Esophagus (tissue), 2 donors: Measurements from ENCODE around the gene EEF1AKMT1. TPM values are rescaled to one million over a fixed set of nuclear protein-coding genes. Genes with fewer than 3 reads are reported as not detected.

Experiments
- H3K27ac ChIP-seq, 2 donors: one replicate each; pipeline ENCODE4 v1.5.1; 2013; ENCODE audit warnings: low read depth in 2 of 2, mild to moderate bottlenecking in 2 of 2, inconsistent platforms in 1 of 2, low read length in 1 of 2, moderate library complexity in 1 of 2
- H3K27me3 ChIP-seq, 2 donors: one replicate each; pipeline ENCODE4 v1.6.1; 2013; ENCODE audit warnings: low read length in 2 of 2, control low read depth in 1 of 2, mild to moderate bottlenecking in 1 of 2; ENCODE audit not compliant: insufficient read depth in 2 of 2, control insufficient read depth in 1 of 2
- H3K36me3 ChIP-seq, 2 donors: one replicate each; pipeline ENCODE4 v1.6.1; 2013; ENCODE audit warnings: low read length in 1 of 2; ENCODE audit not compliant: control insufficient read depth in 2 of 2, insufficient read depth in 2 of 2
- H3K4me1 ChIP-seq, 2 donors: one replicate each; pipeline ENCODE4 v1.6.1; 2013; ENCODE audit warnings: low read length in 1 of 2; ENCODE audit not compliant: control insufficient read depth in 2 of 2, insufficient read depth in 2 of 2
- H3K4me3 ChIP-seq, 2 donors: one replicate each; pipeline ENCODE4 v1.5.1; 2013; ENCODE audit warnings: low read length in 2 of 2, mild to moderate bottlenecking in 2 of 2, low read depth in 1 of 2, moderate library complexity in 1 of 2
- H3K9me3 ChIP-seq, 2 donors: one replicate each; pipeline ENCODE4 v1.6.1; 2013; ENCODE audit warnings: mild to moderate bottlenecking in 2 of 2, low read depth in 1 of 2, low read length in 1 of 2, moderate library complexity in 1 of 2; ENCODE audit not compliant: control insufficient read depth in 2 of 2, insufficient read depth in 1 of 2
- WGBS, 2 donors: extraction: QIAGEN DNeasy Blood & Tissue Kit; methylation state at CpG; one replicate each; pipeline ENCODE4 v1.1.7; 2013; 5-methylcytosine and 5-hydroxymethylcytosine counted together
- polyA plus RNA-seq, 2 donors: library from polyadenylated mRNA; stranded (reverse); fragments of 200-250 nt; gene quantifications; one replicate each; pipeline ENCODE4 v1.2.3, GENCODE V29; 2013
- donor health status: healthy with polysubstance abuse.
- donor health status: Bipolar disorder and iron deficiency.

Gene EEF1AKMT1
- polyA plus RNA-seq, 2 donors = 4.3 to 5.3 TPM

DNA sequence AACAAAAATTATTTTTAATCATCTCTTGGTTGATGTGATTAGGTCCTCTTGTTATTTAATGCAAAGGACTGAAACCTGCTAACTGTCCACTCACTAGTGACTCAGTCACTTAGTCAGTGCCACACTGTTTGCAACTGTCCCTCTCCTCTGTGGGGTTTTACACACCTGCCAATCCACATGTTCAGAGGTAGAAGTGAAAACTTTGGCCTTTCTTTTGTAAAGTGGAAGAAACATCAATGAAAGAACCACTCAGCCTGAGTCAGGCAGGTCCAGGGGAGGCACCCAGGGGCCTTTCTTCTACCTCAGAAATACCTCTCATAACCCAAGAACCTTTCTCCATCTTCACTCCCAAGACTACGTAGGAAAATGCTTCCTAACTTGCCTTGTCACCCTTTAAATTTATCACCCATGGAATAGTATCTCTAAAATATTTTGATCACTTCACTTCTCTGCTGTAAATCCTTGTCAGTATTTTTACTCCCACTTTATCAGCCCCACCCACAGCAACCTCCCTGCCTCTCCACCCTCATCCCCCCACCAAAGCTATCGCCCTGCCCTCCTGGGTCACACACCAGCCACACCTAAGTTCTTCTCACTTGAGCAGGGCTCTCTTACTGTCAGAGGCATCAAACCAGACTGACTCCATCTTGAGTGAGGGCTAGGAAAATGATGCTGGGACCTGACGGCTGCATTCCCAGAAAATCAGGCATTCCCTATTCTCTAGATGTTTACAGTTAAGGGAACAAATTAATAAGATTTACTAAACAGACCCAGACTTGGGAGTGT lies 29.6 kb upstream of the EEF1AKMT1 start:
- no peaks in the 10 kb centered on the region for H3K4me1 ChIP-seq
- no peaks in the 10 kb centered on the region for H3K9me3 ChIP-seq
- H3K4me3 ChIP-seq = no peak overlapping the region
- peaks cover 0 to 6% of the 10 kb centered on the region in 2 donors for H3K36me3 ChIP-seq
- WGBS, 2 donors = 90 to 97% methylated on average over 3 of the region's 3 CpGs
- no peak overlapping the region for H3K27ac ChIP-seq
- H3K27me3 ChIP-seq = no peaks in the 10 kb centered on the region

DNA sequence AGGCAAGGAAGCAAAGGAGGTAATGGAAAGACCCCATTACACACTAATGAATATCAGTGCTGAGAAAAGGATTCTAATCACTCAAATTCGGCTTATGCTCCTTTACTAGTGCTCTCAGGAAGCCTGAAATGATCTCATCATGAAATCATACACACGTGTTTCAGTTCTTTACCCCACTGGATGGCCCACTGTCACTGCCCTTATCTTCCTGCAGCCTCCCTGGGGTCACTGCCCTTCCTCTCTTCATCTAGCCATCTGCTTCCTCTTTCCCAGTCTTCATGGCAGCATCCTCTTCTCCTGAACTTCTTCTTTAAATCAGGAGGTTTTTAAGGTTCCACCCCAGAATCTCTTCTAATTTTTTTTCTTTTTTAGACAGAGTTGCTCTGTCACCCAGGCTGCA lies 27.9 kb upstream of the EEF1AKMT1 start:
- 55 to 68% methylated on average over 2 of the region's 2 CpGs for WGBS, 2 donors
- no peaks in the 10 kb centered on the region for H3K27me3 ChIP-seq
- no peak overlapping the region for H3K4me3 ChIP-seq
- peaks cover 0 to 6% of the 10 kb centered on the region in 2 donors for H3K36me3 ChIP-seq
- H3K4me1 ChIP-seq = no peaks in the 10 kb centered on the region
- no peak overlapping the region for H3K27ac ChIP-seq
- no peaks in the 10 kb centered on the region for H3K9me3 ChIP-seq

DNA sequence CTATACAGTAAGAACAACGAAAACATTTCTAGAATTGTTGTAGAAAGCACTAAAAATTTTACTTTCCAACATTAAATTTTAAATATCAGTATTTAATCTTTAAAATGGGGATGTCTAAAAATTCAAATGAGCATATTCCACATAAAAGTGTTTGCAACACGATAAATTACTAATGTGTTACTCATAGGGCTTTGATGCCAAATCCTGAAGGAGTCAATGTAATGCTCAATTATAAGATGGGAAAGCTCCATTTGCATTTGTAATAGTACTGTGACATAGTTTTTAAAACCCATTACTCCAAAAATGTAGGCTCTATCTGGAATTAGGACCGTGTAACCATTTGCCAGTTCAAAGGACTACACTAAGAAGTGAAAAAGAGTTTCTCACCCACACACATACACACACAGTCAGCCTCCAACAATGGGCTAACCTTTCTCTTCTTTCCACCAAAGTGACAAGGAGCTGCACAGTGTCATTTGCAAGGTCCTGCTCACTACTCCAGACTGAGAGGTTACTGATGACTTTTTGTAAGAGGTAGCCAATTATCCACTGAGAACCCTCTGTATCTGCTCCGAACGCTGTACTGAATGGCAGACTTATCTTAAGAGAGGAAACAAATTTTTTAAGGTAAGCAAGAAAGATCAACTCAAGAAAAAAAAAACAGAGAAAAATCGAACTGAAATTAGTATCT lies 26.1 kb upstream of the EEF1AKMT1 start:
- H3K27ac ChIP-seq = no peak overlapping the region
- H3K4me1 ChIP-seq = no peaks in the 10 kb centered on the region
- H3K4me3 ChIP-seq = no peak overlapping the region
- 70 to 77% methylated on average over 6 of the region's 6 CpGs for WGBS, 2 donors
- no peaks in the 10 kb centered on the region for H3K27me3 ChIP-seq
- H3K9me3 ChIP-seq = no peaks in the 10 kb centered on the region
- H3K36me3 ChIP-seq = peaks cover 0 to 4% of the 10 kb centered on the region in 2 donors

DNA sequence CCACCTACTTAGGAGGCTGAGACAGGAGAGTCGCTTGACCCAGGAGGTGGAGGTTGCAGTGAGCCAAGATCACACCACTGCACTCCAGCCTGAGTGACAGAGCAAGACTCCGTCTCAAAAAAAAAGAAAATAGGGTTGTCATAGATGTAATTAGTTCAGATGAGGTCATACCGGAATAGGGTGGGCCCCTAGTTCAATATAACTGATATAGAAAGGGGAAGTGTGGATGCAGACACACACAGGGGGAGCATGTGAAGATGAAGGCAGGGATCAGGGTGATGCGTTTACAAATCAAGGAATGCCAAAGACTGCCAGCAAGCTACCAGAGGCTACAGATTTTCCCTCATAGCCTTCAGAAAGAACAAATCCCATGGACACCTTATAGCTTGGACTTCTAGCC lies 24.3 kb upstream of the EEF1AKMT1 start:
- no peaks in the 10 kb centered on the region for H3K27me3 ChIP-seq
- no peaks in the 10 kb centered on the region for H3K4me1 ChIP-seq
- 88 to 91% methylated on average over 4 of the region's 4 CpGs for WGBS, 2 donors
- H3K9me3 ChIP-seq = no peaks in the 10 kb centered on the region
- no peak overlapping the region for H3K4me3 ChIP-seq
- no peak overlapping the region for H3K27ac ChIP-seq
- peaks cover 0 to 6% of the 10 kb centered on the region in 2 donors for H3K36me3 ChIP-seq

DNA sequence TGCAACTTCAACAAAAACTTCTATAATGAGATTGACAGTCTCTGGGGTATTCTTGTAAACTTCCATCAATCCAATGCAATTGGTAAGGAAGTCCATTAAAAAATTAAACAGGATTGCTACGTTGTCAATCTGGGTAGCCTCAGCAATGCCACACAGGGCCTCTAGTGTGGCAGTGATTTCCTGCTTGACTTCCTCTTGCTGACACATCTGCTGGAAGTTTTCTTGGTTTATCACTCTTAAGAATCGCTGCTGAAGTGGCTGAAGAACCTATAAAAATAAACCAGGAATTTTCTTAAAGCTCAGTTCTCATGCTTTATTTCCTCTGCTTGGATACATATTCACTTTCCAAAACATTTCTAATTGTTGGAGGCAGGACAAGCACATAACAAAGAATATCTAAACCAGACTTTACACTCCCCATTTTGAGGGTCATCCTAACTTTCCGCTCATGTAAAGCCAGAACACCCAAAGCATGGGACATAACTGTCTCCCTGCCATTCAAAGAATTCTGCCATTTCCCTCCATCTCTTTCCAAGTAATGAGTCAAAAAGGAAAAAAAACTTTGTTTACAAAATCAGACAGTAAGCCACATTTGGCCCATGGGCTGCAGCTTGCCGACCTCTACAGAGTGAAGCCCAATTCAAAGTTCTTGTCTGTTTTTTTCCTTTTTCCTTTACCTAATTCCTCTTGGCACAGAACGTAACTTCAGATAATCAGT lies 23.2 kb upstream of the EEF1AKMT1 start:
- Histone ChIP-seq H3K36me3 (peaks cover 0 to 8% of the 10 kb centered on the region in 2 donors), H3K4me1 (no peaks in the 10 kb centered on the region), H3K27ac (no peak overlapping the region), H3K9me3 (no peaks in the 10 kb centered on the region), H3K27me3 (no peaks in the 10 kb centered on the region), H3K4me3 (no peak overlapping the region)
- WGBS, 2 donors = 53 to 65% methylated on average over 5 of the region's 5 CpGs

DNA sequence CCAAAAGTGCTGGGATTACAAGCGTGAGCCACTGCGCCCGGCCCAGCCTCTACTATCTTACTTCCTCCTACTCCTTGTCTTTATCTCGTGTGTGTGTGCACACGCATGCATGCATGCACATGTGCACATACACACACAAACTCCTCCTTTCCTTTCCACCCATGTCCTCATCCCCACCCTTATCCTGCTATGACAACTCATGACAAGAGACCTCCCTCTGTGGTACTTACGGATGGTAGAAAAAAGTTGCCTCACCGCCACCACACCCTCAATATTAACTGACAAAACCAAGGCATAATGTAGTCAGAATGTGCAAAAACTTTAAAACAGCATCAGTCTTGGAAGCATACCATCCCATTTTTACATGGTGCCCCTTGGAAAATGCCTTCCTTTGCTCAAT lies 15.9 kb upstream of the EEF1AKMT1 start:
- no peak overlapping the region for H3K27ac ChIP-seq
- H3K4me3 ChIP-seq = no peak overlapping the region
- H3K36me3 ChIP-seq = peaks cover 5 to 7% of the 10 kb centered on the region in 2 donors
- 96 to 97% methylated on average over 7 of the region's 7 CpGs for WGBS, 2 donors
- no peaks in the 10 kb centered on the region for H3K9me3 ChIP-seq
- no peaks in the 10 kb centered on the region for H3K4me1 ChIP-seq
- no peaks in the 10 kb centered on the region for H3K27me3 ChIP-seq

DNA sequence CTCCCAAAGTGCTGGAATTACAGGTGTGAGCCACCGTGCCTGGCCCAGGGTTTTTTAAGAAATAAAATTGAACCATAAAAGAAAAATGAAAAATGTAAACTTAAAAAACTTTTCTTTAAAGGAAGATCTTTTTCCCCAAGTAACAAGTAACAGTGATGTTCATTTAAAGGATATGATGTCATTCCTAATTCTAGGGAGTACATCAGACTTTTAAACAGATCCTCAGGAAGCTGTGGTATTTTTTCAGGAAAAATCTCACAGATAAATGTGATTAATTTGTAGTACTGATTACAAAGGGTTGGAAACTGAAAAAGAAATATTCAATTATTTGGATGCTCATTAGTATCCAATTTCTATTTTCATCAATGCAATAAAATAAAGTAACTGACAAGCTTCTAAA lies 14.6 kb upstream of the EEF1AKMT1 start:
- 95 to 100% methylated on average over 1 of the region's 1 CpG for WGBS, 2 donors
- H3K27me3 ChIP-seq = no peaks in the 10 kb centered on the region
- peaks cover 5% of the 10 kb centered on the region in 2 donors for H3K36me3 ChIP-seq
- no peaks in the 10 kb centered on the region for H3K4me1 ChIP-seq
- no peaks in the 10 kb centered on the region for H3K9me3 ChIP-seq
- H3K27ac ChIP-seq = no peak overlapping the region
- no peak overlapping the region for H3K4me3 ChIP-seq

DNA sequence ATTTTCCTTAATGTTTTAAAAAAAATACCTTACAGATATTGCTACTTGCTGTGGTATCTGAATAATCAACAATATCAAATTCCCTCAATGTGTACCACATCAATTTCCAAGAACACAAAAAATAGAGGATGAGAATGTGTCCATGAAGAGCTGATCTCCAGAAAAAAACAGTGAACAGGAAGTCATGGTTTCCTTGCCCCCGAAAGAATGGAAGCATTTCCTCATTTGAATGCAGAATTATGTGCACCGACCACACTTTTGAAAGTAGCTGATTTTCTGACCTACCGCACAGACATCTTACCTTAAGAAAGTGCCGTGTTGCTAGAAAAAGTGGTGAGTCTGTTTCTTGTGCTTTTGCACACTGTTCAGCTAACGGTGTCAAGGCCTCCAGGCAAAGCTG lies 13.4 kb upstream of the EEF1AKMT1 start:
- peaks cover 5 to 8% of the 10 kb centered on the region in 2 donors for H3K36me3 ChIP-seq

DNA sequence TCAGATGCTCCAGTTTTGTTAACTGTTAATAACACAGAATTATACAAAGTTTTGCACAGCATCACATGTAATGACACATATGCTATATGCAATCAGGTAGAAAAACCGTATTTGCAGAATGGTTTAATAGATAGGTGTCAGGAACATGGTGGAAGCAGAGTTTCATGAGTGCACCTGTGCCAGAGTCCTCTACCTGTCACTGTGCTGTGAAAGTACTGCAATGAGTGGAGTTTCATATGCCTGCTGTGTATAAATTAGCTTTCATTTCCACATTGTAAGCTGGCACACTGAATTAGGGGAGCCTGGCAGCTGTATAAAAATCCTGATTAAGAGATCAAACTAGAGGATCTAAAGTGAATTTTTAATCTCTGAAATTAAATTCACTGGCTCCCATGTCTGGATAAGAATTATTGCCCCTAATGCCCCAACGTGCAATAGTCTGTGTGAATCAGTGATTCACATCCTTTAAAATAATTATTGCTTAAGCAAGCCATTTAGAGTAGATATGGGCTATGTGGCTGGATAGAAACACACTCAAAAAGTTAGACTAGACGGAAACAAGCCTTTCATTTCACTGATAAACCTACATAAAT lies 8.5 kb upstream of the EEF1AKMT1 start:
- peaks cover 0 to 4% of the 10 kb centered on the region in 2 donors for H3K36me3 ChIP-seq
- no peak overlapping the region for H3K27ac ChIP-seq
- no peaks in the 10 kb centered on the region for H3K4me1 ChIP-seq
- no peaks in the 10 kb centered on the region for H3K9me3 ChIP-seq
- WGBS, 2 donors = 77 to 84% methylated on average over 3 of the region's 3 CpGs
- no peak overlapping the region for H3K4me3 ChIP-seq
- no peaks in the 10 kb centered on the region for H3K27me3 ChIP-seq

More for the DNA sequence above, 13.4 kb upstream of the EEF1AKMT1 start:
- Histone ChIP-seq H3K4me3 (no peak overlapping the region), H3K9me3 (no peaks in the 10 kb centered on the region), H3K27me3 (no peaks in the 10 kb centered on the region), H3K4me1 (no peaks in the 10 kb centered on the region), H3K27ac (no peak overlapping the region)
- WGBS, 2 donors = 83 to 85% methylated on average over 5 of the region's 5 CpGs
